ENCODE results near the gene ARVCF. TPM values are rescaled to one million over a fixed set of nuclear protein-coding genes. Genes with fewer than 3 reads are reported as not detected.
A peak's percentile ranks its signal among the peaks of the same experiment; 100 is the strongest.

ARVCF gene
- total RNA-seq, 1 experiment from 2014 or later = 12.0 TPM

DNA sequence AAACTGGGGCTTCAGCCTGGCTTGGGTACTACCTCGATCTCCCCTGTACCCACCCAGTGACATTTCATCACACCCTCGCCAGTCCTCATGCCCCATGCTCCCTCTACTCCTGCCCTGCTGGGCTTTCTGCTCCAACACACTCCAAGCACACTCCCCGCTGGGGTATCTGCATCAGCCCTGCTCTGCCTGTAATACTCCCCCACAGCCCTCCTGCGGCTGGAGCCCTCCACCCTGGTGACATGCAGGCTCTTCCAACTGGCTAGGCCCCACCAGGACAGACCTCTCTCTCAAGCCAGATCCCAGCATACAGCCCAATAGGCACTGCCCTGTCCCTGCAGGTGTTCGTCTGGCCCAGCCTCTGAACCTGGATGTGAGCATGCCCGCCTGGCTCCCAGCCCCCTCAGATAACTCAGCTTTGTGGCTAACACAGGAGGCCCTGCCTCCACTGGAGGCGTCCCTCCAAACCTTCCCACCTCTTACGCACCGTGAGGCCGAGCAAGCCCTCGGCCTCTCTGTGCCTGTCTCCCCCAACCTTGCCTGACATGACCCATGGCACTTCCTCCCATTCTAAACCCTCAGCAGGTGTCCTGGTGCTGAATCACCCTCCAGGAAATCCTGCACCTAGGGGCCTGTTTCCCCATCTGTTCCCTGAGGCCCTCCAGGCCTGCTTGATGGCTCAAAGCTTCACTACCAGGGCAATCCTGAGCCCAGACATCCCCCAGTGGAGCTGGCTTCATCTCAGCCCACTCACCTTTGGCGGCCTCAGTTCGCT is 41.5 kb downstream of the ARVCF start:
- ChIA-PET POLR2A (no interaction called here), CTCF (no interaction called here)
- H3K4me3 Mint-ChIP-seq (ENCODE audit: unreplicated experiment) = no peak overlapping the region
- no peaks in the 10 kb centered on the region for H3K27me3 Mint-ChIP-seq (ENCODE audit: insufficient read depth, unreplicated experiment)
- BruUV-seq (replicated peaks) = no TSS peak
- peaks cover 25% of the 10 kb centered on the region for H3K36me3 Mint-ChIP-seq (ENCODE audit: insufficient read depth, unreplicated experiment)
- Histone ChIP-seq H3K4me3 (ENCODE audit: low read depth, low read length) (no peak overlapping the region), H3K27me3 (replicated peaks; ENCODE audit: control insufficient read depth, insufficient read depth, low read length) (no peaks in the 10 kb centered on the region), H3K9me3 (no peaks in the 10 kb centered on the region), H3K4me1 (peaks cover 6% of the 10 kb centered on the region; the same call in 1 of the 2 replicates), H3K36me3 (ENCODE audit: control insufficient read depth, insufficient read depth, low read length) (no peaks in the 10 kb centered on the region; the same call in 1 of the 2 replicates)
- H3K4me1 Mint-ChIP-seq (ENCODE audit: low read depth, unreplicated experiment) = peaks cover 7% of the 10 kb centered on the region
- intact Hi-C loops (cut with micrococcal nuclease; ENCODE audit: unreplicated experiment) = no loop called here
- TF ChIP-seq, protein P1, sequence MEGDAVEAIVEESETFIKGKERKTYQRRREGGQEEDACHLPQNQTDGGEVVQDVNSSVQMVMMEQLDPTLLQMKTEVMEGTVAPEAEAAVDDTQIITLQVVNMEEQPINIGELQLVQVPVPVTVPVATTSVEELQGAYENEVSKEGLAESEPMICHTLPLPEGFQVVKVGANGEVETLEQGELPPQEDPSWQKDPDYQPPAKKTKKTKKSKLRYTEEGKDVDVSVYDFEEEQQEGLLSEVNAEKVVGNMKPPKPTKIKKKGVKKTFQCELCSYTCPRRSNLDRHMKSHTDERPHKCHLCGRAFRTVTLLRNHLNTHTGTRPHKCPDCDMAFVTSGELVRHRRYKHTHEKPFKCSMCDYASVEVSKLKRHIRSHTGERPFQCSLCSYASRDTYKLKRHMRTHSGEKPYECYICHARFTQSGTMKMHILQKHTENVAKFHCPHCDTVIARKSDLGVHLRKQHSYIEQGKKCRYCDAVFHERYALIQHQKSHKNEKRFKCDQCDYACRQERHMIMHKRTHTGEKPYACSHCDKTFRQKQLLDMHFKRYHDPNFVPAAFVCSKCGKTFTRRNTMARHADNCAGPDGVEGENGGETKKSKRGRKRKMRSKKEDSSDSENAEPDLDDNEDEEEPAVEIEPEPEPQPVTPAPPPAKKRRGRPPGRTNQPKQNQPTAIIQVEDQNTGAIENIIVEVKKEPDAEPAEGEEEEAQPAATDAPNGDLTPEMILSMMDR (IDR thresholded peaks at IDR 0.05; ENCODE audit: insufficient read depth in 1 of 2, low read depth in 1 of 2, low read length in 1 of 2, severe bottlenecking in 1 of 2, unreplicated experiment in 1 of 2) = no peak
- peak overlapping the region; percentile 58 for H3K27ac Mint-ChIP-seq (ENCODE audit: unreplicated experiment)
- DNase-seq = no peak
- no peaks in the 10 kb centered on the region for H3K9me3 Mint-ChIP-seq (ENCODE audit: unreplicated experiment)

DNA sequence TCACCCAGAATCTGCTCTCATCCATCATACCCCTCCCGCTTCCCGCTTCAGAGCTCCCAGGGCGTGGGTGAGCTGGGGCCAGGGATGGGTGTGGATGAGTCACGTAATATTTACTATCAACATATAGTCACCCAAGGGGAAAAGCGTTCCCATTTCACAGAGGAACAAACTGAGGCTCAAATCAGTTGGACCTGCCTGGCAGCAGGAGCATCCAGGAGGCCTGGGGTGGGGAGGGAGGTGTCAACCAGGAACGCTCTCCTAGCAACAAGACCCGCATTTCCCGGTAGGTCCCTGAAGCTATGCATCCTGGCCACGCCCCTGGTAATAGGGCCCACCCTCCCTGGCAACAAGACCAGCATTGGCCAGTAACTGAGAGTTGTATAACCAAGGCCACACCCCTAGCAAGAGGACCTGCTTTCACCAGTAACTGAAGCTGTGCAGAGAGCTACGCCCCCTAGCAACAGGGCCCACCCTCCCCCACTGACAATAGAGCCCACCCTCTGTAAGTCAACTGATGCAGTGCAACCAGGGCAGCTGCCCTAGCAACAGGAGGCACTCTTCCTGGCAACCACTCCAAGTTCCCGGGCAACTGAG is 42.3 kb downstream of the ARVCF start:
- ChIA-PET POLR2A (no interaction called here), CTCF (no interaction called here)
- H3K36me3 ChIP-seq (ENCODE audit: control insufficient read depth, insufficient read depth, low read length) = no peaks in the 10 kb centered on the region; the same call in 1 of the 2 replicates

DNA sequence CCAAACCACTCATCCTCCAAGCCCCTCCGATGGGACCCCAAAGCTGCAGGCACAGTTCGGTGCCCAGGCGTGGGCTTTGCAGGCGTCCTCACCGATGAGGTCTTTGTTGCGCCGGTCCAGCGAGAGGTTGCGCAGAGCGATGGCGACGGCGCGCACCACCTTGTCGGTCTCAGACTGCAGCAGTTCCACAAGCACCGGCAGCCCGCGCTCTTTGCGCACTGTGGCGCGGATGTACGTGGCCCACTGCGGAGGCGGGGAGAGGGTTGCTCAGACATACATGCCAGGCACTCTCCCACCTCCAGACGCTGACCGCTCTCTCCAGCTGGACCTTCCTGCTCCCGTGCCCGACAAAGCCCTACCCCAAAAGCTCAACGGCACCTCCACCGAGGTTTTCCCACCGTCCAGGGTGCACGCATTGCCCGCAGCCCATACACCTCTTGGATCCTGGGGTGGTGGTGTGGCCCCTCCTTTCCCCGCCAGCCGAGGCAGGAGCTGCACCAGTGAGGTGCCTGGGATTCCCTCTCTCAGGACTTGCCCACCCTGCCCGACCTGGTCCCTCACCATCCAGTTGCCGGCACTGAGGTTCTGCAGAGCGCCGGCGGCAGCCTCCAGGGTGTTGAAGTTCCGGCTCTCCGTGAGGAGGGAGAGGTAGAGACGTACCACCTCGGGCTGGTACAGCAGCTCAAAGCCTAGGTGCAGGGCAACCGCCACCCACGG is 42.9 kb downstream of the ARVCF start:
- Mint-ChIP-seq H3K27ac (ENCODE audit: unreplicated experiment) (no peak overlapping the region), H3K36me3 (ENCODE audit: insufficient read depth, unreplicated experiment) (peaks cover 30% of the 10 kb centered on the region), H3K27me3 (ENCODE audit: insufficient read depth, unreplicated experiment) (no peaks in the 10 kb centered on the region), H3K4me1 (ENCODE audit: low read depth, unreplicated experiment) (peaks cover 7% of the 10 kb centered on the region), H3K4me3 (ENCODE audit: unreplicated experiment) (no peak overlapping the region), H3K9me3 (ENCODE audit: unreplicated experiment) (no peaks in the 10 kb centered on the region)
- Histone ChIP-seq H3K9me3 (no peaks in the 10 kb centered on the region), H3K4me1 (peaks cover 6% of the 10 kb centered on the region; the same call in 1 of the 2 replicates), H3K4me3 (ENCODE audit: low read depth, low read length) (no peak overlapping the region), H3K27me3 (replicated peaks; ENCODE audit: control insufficient read depth, insufficient read depth, low read length) (no peaks in the 10 kb centered on the region), H3K36me3 (ENCODE audit: control insufficient read depth, insufficient read depth, low read length) (no peaks in the 10 kb centered on the region; the same call in 1 of the 2 replicates)
- ChIA-PET CTCF (no interaction called here), POLR2A (no interaction called here)
- no peak for DNase-seq
- TF ChIP-seq, protein P1 (IDR thresholded peaks at IDR 0.05; ENCODE audit: insufficient read depth in 1 of 2, low read depth in 1 of 2, low read length in 1 of 2, severe bottlenecking in 1 of 2, unreplicated experiment in 1 of 2) = no peak
- no TSS peak for BruUV-seq (replicated peaks)
- intact Hi-C loops (cut with micrococcal nuclease; ENCODE audit: unreplicated experiment) = no loop called here

More for the DNA sequence above, 42.3 kb downstream of the ARVCF start:
- no peaks in the 10 kb centered on the region for H3K9me3 Mint-ChIP-seq (ENCODE audit: unreplicated experiment)
- Histone ChIP-seq H3K9me3 (no peaks in the 10 kb centered on the region), H3K4me3 (ENCODE audit: low read depth, low read length) (no peak overlapping the region), H3K27me3 (replicated peaks; ENCODE audit: control insufficient read depth, insufficient read depth, low read length) (no peaks in the 10 kb centered on the region), H3K4me1 (peaks cover 6% of the 10 kb centered on the region; the same call in 1 of the 2 replicates)
- H3K4me3 Mint-ChIP-seq (ENCODE audit: unreplicated experiment) = no peak overlapping the region
- peaks cover 27% of the 10 kb centered on the region for H3K36me3 Mint-ChIP-seq (ENCODE audit: insufficient read depth, unreplicated experiment)
- no peaks in the 10 kb centered on the region for H3K27me3 Mint-ChIP-seq (ENCODE audit: insufficient read depth, unreplicated experiment)
- peak overlapping the region; percentile 58 for H3K27ac Mint-ChIP-seq (ENCODE audit: unreplicated experiment)
- intact Hi-C loops (cut with micrococcal nuclease; ENCODE audit: unreplicated experiment) = no loop called here
- BruUV-seq (replicated peaks) = no TSS peak
- peak; percentile 43 to 60 for DNase-seq
- H3K4me1 Mint-ChIP-seq (ENCODE audit: low read depth, unreplicated experiment) = peaks cover 7% of the 10 kb centered on the region
- TF ChIP-seq, protein P1 (IDR thresholded peaks at IDR 0.05; ENCODE audit: insufficient read depth in 1 of 2, low read depth in 1 of 2, low read length in 1 of 2, severe bottlenecking in 1 of 2, unreplicated experiment in 1 of 2) = no peak

All from Caco-2 (cell line).